ENCODE measurements around the gene TPD52L1.

Gene TPD52L1

DNA sequence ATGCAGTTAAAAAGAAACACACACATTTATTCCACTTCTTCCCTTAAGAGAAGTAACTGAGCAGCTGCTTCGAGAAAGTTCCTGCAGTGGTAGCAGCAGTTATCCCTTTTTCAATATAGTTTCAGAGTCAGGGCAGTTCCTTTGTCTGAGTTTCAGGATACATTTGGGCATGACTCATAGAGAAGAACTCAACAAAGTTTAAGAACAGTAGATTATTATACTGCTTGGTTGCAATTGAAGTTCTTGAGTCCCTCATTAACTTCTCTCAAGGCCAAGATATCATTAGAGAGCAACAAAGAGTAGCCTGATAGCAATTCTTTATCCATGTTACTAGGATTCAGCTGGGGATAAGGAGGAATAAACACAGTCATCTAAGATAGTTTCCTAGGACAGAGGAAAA lies 54.4 kb downstream of the TPD52L1 start:
- DNase-seq (ENCODE audit: low read depth, low spot score), result no peak

DNA sequence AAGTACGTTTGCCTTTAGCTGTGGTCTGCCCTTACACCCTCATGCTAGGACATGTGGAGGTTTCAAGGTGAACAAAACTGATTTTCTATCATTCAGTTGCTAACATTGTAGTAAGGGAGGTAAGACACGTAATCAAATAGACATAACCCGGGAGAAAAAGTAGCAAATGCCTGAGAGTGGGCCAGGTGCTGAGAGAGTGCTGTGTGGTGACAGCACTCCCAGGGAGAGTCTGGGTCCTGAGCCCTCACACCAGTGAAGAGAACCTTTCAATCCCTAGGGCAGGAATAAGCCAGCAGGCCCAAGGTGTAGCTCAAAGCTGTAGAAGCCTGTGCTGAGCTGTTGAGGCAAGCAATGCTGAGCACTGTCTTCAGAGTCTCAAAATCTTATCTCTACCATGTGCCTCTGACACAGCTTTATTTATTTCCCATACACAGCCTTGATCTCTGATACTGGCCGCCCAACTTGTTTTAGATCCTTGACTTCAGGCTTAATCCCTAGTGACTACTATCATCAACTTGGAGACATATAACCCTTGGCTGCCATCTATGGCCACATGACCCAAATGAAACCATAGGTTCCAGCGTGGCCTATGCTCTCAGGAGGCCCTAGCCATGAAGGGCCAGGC lies 55.2 kb downstream of the TPD52L1 start:
- DNase-seq (ENCODE audit: low read depth, low spot score), result no peak

DNA sequence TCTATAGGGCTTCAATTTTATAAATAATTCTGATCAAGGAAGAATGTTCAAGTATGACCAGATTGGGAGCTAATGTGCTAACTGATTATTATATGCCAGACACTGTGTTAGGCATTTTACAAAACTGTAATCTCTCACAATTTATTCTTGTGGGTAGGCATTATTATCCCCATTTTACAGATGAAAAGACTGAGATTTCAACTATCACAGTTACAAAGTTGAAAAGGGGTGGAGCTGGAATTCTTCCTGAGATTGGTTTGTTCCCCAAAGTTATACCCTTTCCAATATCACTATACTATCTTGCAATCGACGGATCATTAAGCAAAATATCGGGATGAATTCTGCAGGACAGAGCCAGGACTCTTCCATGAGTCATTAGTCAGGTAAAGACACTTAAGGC lies 57.1 kb downstream of the TPD52L1 start:
- no peak for DNase-seq (ENCODE audit: low read depth, low spot score)

DNA sequence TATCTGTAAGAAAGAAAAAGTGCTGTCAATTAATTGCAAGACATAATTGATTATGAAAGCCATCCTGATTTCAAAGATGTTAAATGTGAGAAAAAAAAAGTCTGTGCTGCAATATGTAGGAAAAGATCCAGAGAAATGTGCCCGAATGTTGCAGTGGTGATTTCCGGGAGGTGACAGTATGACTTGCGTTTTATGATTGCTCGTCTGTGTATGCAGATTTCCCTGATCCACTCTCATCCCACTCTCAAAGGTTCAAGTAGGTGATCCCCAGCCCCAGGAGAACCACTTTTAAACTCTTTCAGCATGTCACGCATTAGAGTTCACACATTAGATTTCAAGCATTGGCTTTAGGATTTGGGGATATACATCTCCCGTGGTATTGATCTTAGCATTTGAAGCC lies 57.8 kb downstream of the TPD52L1 start:
- no peak for DNase-seq (ENCODE audit: low read depth, low spot score)

DNA sequence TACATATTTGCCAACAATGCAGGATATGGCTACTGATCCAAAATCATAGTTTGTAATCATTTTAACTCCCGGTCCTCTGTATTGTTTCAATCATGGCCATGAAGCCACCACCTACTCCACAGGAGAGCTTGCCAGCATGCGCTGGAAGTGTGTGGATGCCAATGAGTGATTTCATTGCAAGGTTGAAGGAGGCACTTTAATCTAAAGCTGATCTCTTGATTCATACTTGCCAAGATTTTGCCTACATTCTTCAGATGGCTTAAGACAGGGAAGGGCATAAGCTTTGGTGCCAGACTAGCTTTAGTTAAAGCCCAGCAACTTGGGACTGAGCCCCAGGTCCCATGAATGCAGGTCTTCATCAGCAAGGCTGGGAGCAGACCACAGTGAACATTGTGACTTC lies 58.8 kb downstream of the TPD52L1 start:
- no peak for DNase-seq (ENCODE audit: low read depth, low spot score)

DNA sequence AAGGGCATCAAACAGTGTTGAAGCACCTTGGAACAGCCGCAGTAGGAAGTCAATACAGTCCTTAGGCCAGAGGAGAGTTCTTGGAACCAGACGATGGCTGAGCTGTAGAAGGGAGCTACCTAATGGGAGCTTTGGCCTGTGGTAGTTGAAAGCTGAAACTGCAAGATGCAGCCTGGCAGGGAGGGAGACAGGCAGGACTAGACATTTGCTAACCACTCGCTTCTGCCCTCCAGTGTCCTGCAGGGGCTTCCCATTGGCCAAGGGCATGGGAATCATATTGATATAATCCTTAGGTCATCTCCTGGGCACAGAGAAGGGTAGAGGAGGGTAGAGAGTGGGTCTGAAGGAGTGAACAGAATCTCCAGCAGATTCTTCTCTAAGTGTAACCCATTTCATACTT lies 60.4 kb downstream of the TPD52L1 start:
- no peak for DNase-seq (ENCODE audit: low read depth, low spot score)

DNA sequence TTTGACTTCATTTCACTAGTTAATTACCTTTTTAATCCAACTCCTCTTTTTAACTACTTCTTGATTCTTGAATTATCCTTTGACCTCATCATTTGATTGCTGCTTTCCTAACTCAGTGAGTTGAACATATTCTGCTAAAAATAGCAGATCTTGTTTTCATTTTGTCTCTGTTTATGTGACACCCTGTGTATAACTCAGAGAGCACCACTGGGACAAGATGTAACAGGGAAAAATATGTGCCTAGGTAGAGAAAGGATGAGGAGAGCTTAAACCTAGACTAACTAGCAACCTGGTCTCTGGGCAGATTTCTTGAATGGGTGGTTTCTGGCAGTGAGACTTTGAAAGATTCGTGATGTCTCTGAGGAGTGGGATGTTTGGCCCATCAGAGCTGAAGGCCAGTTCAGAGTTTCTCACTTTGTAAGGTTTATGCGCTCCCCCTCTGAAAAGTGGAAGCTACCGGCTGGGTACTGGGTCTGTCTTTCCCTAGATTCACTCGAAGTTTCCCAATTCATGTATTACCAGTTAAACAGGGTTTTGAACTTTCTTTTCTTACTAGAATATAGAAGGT lies 61.8 kb downstream of the TPD52L1 start:
- no peak for DNase-seq (ENCODE audit: low read depth, low spot score)

DNA sequence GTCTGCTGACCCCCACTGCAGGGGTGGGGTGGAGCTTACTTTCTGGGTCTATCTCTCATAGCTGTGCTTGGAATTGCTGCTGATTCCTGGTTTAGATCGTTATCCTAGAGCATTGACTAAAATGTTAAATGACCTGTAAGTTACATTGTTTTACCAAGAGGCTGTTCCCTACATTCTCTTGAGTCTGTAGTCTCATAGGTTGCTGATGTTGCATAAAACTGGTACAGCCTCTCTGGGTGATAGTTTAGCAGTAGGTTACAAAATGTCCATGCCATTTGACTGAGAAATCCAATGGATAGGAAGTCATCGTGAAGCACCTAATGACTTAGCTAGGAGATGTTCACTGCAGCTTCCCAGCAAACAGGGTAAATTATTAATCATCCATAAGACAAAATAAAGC lies 62.4 kb downstream of the TPD52L1 start:
- DNase-seq (ENCODE audit: low read depth, low spot score), result no peak

DNA sequence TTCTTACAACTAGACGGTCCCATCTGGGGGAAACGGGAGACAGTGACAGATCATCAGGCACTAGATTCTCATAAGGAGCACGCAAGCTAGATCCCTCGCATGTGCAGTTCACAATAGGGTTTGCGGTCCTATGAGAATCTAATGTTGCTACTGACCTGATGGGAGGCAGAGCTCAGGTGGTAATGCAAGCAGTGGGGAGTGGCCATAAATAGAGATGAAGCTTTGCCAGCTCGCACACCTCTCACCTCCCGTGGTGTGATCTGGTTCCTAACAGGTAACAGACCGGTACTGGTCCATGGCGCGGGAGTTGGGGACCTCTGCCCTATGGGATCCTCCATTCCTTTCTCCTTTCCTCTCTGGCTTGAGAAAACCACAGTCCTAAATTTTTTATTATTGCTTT lies 63.8 kb downstream of the TPD52L1 start:
- no peak for DNase-seq (ENCODE audit: low read depth, low spot score)

DNA sequence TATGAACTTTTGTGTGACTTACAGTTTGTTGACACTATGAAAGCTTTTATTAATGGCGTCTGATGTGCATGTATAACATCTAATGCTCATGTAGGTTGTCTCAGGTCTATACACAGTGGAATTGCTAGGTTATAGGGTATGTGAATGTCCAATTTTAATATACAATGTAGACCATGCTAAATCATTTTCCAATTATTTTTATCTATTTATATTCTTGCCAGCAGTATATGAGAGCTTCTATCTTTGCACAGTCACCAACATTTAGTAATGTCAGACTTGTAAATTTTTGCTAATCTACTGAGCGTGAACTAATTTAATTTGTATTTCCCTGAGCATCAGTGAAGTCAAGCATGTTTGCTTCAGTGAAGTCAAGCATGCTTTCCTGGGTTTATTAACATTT lies 64.4 kb downstream of the TPD52L1 start:
- DNase-seq (ENCODE audit: low read depth, low spot score), result no peak

DNA sequence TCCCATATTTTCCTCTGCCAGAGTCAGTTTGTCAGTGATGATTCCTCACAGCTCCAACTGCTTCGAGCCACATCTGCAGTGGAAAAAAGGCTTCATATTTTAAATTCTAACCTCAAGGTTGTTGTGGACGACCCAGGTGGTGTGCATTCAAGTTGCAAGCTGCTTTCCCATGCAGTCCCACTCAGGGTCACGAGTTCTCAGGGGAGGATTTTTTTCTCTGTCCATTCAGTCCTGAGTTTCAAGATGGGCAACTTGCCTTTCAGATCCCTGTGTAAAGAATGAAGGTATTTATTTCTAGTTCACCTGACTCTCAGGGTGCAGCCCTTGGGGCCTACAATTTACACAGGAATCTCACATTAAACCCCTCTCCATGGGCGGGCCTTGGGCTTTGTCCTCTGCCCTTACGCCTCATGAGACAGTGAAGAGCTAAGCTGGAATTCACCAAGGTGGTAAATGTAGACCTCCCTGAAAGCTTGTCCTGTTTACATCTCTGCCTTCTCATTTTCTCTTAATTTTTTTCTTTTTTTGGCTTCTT lies 65.9 kb downstream of the TPD52L1 start:
- DNase-seq (ENCODE audit: low read depth, low spot score), result no peak

DNA sequence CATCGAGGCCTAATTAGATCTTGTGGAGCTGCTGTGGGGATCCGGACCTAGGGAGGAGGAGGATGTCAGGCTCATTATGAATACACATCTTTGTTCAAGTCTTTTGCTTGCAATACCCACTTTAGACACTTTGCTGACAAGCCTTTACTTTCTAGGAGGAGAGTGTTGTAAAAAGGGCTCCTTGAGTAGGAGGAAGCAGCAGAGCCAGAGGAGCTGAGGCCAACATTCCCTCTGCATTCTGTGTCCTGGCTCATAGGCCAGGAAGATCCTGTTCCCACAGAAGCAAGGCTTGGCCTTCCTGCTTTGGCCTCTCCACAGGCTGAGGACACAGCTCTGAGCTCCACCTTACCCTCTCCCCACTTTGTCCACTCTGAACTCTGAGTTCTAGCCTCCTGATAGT lies 67.1 kb downstream of the TPD52L1 start:
- no peak for DNase-seq (ENCODE audit: low read depth, low spot score)

DNA sequence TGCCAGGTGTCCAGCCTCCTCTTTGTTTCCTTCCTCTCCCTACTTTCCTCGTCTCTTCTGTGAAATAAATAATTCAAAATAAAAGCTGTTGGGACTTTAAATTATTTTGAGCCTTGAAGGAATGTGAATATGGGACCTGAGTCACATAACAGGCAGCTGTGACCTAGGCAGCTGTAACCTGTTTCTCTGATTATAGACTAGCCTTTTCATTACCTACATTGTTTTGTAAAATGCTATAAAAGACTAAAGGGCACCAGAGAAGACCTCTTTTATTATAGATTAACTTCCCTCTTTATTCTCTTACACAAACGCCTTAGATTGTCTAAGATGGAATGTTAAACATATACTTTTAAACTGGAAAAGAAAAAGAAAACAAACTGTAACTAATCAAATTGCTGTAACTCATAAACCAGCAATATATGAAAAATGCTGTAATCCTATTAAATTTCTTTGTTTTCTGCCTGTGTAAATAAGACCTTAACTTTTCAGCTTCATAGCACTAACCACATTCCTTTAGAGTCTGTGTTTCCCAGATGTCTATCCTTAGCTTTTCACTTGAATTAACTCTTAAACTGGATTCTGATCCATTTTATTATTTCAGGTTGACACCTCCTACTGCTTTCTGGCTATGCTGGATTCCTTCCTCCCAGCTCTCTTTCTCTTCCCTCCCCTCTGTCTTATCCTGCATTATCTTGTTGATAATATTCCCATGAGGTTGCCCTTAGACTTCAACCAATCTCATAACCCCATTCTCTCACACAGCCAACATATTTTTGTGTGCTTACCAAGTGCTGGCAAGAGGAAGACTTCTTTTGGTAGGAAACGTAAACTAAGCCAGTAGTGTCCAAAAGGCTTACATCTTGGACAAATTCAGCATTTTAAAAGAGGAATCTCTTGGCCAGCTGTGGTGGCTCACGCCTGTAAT lies 69.2 kb downstream of the TPD52L1 start:
- no peak for DNase-seq (ENCODE audit: low read depth, low spot score)

DNA sequence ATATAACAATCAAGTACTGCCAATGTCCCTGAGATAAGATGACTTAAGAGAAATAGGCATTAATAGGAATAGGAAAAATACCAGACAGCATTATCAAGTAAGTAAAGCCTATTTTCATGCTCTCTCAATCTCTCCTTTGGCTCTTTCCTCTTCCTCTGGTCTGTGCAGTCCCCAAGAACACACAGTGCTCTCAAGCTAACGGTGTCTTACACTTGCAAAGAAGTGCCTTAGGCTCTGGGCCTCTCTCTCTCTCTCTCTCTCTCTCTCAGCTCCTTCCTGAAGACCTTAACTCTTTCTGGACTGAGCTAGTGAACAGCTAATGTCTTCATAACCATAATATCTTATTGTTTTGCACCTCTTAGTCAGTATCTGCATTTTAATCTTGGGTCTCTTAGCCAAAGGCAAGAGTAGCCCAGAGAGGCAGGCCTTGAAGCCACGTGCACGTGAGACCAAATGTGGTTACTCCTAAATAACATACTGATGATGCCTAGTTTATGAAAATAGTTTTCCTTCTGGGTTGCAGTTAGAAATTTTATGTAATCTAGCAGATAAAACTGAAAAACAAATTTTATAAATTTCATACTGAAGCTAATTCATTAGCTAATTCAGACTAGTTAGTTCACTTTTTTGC lies 70.8 kb downstream of the TPD52L1 start:
- no peak for DNase-seq (ENCODE audit: low read depth, low spot score)

DNA sequence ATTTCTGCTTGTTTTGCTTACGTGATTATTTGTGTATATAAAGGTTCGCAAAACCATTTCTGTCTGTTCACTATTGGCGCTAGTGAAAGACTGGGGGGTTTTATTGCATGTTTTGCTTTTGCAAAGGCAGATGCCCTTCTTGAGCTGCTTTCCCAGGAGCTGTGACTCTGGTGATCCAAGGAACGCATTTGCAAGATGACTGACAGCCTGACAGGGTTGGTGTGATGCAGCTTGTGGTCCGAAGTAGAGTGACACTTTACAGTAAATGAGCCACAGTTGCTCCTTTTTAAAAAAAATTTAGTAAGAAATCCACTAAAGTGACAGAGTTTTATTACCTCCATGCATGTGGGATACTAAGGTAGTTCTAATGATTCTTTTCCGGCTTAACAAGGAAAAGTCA lies 73.7 kb downstream of the TPD52L1 start:
- DNase-seq (ENCODE audit: low read depth, low spot score), result no peak

DNA sequence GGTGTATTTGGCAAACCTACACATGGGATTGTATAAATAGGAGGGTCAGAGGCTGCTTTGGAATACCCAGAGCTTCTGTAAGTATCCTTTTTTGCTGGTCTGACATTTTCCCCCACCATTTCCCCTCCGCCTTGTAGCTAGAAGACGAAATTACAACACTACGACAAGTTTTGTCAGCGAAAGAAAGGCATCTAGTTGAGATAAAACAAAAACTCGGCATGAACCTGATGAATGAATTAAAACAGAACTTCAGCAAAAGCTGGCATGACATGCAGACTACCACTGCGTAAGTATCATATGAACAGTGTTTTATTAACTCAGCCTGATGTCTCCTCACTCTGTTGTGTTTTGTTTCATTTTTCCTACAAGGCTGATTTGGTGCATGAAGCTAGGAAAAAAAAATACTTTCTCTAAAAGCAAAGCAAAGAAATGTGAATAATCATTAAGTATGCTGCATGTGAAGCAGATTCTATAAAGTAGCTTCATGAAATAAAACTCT lies 75.5 kb downstream of the TPD52L1 start:
- DNase-seq (ENCODE audit: low read depth, low spot score), result no peak

DNA sequence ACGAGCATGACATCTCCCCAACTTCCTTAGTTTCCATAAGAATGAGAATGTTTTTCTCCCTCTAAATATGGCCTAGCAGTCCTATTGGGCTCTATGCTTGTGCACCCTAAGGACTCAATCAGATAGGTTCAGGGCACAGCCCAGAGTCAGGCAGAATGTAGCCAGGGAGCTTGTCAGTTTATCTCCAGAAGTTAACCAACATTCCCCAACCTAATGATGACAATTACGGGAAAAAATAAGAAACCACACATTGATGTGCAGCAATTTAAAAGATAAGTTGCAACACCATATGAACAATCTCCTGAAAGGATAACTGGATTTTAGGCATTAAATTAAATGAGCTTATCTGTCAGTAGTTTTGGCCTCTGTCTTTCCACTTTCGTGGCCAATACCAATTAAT lies 77.1 kb downstream of the TPD52L1 start:
- no peak for DNase-seq (ENCODE audit: low read depth, low spot score)

DNA sequence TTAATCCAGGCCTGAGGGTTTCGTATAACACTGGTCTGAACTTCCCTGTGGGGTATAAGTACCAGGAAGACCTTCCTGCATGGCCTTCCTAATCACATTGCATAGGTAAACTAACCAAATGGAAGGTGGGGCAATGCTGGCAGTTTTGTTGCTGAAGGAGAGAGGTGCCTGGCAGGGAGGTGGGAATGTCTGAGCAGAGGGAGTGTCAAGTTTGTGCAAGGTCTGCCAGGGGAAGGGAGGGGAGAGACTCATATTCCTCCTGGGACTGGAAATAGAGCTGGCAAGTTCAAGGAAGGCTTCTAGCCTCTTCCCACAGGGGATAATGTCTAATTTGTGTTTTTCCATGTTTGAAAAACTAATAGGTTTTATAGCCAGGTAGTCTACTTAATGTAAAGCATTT lies 77.6 kb downstream of the TPD52L1 start:
- DNase-seq (ENCODE audit: low read depth, low spot score), result no peak

DNA sequence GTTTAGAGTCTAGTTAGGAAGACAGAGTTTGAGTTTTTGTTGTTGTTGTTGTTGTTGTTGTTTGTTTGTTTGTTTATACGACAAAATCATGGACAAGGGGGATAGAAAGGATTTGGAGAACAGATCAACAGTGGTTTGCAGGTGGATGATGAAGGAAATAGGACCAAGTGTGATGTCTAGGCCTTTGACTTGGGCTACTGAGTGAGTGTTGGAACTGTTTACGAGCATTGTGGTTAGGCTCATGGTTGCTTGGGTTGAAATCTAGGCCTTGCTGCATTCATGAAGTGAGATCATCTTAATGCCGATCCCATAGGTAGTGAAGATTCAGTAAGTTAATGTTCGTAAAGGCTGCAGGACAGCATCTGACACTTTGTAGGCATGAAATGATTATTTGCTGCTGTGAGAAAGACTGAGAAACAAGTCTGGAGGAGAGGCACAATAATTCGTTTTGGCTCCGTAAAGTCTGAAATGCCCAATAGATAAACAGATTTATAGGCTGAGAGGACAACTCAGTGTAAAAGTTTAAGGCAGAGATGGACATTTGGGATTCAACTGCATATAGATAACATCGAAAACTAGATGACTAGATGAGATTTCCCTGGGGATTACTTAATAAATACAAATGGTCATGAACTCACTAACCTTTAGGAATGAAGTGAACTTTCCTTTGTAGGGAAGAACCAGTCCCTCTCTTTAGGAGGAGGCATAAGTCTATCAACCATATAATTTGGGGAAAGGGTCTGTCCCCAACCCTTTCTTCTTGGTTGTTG lies 78.2 kb downstream of the TPD52L1 start:
- no peak for DNase-seq (ENCODE audit: low read depth, low spot score)

DNA sequence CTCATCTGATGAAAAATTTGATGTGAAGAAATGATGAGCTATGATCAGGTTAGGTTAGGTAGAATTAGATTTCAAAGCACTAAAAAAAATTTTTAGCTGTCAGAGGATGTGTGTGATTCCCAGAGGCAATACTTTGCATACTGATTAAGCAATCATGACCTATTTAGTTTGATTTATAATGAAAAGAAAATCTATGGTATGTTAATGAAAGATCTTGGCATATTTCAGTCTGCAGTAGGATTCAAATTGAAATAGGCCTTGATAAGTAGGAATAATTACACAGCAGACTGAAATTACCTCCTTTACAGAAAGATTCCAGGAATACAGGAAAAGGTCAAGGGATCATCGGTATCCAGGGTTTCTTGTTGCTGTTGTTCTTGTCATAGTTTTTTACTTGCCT lies 78.9 kb downstream of the TPD52L1 start:
- DNase-seq (ENCODE audit: low read depth, low spot score), result no peak

DNA sequence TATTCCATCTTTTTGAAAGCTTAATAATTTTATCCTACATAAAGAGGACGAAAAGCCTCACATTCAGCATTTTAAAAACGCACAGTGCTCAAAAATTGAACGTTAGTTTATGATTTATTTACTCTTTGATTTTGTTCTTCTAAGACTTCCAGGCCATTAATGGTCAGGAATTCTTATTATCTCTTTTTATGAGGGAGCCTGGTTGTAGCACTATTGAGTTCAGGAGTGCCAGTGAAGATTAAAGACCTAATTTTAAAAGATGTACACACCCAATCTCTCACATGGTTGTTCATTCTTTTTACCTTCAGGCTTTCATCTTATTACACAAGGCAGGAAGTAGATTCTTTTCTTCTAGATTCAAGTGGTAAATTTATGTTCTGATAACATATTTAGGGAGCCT lies 79.6 kb downstream of the TPD52L1 start:
- DNase-seq (ENCODE audit: low read depth, low spot score), result no peak

Measured in iPS DF 19.7 (cell line).